CD4-positive, alpha-beta T cell treated with Interleukin-6 for 4 hours (primary cell): ENCODE results near the gene TUBGCP5.
"Not testable (repeated sequence)": the region's sequence is repeated elsewhere in the genome, so short reads cannot be mapped to it uniquely, and the experiment has no call there.

Source experiments
- DNase-seq: peaks from one replicate; pipeline ENCODE4 v3.0.0-alpha.2; 2020; ENCODE audit warnings: mixed read lengths

The TUBGCP5 gene

GRCh38 chr15:23039143-23039916 lies at the start of gene TUBGCP5:
TSS of gene TUBGCP5 (minus strand) at chr15:23039569. CDS start at chr15:23039543, 26 bp downstream.
- DNase-seq, result peak; percentile 95

GRCh38 chr15:23083115-23083514 lies 43.7 kb upstream of the TUBGCP5 start:
- no peak for DNase-seq

GRCh38 chr15:23081996-23082737 lies 42.8 kb upstream of the TUBGCP5 start:
- DNase-seq, result not testable (repeated sequence)

DNA sequence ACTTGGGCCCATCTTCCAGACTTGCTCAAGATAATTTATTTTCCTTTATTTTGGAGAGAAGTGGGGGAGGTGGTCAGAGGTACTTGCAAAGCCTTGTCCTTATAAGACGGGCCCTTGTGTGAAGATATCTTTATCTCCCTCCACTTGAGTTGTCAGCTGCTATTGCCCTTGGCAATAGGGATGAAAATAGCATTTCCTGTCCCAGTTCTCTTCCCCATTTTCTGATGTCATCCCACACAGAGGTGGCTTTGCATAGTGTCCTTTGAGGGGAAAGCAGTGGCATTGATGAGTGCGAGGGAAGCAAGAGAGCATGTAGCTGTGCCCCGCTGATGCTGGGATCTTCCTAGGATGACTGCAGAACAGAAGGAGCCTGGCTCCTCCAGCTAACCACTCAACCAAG lies 41.9 kb upstream of the TUBGCP5 start:
- DNase-seq, result no peak

DNA sequence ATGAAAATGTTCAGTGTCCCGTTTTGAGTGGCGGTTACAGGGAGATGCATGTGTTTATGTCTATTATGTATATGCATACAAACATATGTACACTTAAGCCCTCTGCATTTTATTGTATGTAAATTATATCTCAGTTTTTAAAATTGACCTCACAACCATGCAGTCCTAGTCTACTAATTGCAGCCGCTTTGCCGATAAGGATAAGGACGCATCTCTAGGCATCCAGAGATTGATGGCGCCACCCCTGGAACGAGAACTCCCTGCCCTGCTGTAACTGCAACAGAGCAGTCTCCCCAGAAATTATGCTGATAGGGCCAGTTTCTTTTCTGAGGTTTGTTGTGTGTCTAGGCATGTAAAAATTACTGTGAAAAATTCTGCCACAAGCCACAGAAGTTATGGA lies 40.4 kb upstream of the TUBGCP5 start:
- DNase-seq, result no peak

DNA sequence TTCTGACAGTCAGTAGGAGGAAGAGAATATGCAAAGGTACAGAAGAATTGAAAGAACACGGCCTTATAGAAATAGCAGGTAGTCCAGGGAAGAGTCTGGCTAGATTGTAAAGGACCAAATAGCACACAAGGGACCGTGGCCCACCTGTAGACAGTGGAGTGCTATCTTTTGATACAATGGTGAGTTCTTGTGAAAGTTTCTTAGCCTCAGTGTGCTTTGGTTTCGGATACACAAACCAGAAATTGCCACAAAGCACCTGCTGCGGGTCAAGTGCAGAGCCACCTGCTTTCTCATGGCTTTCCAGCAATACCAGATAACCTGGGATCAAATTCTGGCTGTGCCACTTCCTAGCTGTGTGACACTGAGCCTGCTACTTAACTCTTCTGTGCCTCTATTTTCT lies 36.6 kb upstream of the TUBGCP5 start:
- DNase-seq, result no peak

DNA sequence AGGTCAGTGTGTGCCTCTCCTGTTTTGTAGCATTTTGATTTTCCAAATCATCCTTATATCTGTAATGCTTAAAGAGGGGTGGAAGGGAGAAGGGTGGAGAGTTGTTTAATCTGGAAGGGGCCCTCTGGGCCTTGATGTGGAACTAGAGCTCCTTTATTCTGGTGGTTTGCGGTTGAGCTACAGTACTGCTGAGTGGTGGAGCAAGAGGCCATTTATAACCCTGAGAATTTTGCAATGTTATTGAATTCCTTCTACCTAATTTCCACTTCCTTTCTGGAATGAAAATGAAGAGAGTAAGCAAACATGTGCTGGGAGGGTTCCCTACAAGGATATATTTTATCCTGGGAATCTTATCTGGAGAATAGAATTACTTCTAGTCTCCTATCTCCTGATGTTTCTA lies 35.3 kb upstream of the TUBGCP5 start:
- no peak for DNase-seq

DNA sequence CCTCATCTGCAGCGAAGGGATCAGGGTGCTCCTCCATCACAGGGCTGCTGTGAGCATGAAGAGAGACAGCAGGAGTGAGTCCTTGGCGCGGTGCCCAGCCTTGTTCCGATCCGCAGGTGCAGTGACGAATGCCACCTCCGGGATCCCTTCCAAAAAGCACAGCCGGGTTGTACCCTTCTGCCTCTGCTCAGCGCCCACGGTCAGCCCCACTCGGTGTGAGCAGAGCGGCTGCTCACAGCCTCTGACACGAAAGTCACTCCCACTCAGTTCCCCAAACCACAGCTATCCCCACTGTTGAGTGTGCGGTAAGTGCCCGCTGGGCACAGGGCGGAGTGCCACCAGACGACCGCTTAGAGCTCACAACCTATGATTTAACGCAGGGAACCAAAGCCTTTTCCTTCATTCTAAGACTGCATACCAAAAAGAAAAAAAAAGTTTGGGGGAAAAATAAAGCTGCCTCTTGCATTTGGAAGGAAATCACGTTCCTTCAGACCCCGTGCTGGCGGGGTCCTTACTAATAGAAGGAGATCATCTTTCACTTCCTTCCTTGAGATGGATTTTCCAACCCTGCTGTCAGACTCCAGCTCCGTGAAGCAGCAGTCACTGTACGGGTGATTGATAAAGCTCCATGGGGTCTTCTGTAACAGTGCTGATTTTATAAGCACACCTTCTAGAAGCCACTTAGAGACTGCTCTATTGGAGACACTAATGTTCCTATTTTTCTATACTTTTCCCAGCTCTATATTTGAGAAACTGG lies 34.7 kb upstream of the TUBGCP5 start:
- DNase-seq, result no peak

GRCh38 chr15:23072633-23073032 lies 33.3 kb upstream of the TUBGCP5 start:
- DNase-seq, result no peak

- DNase-seq, result no peak
Measured at GRCh38 chr15:23069496-23070166, 30.3 kb upstream of the TUBGCP5 start.

GRCh38 chr15:23067416-23067815 lies 28.0 kb upstream of the TUBGCP5 start:
- DNase-seq, result no peak

GRCh38 chr15:23065836-23066235 lies 26.5 kb upstream of the TUBGCP5 start:
- no peak for DNase-seq

DNA sequence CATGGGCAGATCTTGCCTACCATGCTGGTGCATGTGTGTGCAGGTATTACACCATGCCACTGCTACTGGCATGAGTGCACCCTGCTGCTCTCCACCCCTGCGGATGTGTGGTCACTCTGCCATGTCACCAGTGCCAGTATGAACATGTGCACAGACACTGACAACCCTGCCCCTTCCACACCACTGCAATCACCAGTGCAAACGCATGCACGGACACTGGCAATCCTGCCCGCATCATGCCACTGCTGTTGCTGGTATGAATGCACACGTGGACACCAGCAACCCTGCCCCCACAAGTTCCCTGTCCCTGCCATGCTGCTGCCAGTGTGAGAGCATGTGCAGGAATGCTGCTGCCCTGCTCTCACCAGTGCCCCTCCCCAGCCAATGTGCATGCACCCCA lies 24.8 kb upstream of the TUBGCP5 start:
- DNase-seq, result no peak

- no peak for DNase-seq
Measured at GRCh38 chr15:23057707-23058106, 18.3 kb upstream of the TUBGCP5 start.

DNA sequence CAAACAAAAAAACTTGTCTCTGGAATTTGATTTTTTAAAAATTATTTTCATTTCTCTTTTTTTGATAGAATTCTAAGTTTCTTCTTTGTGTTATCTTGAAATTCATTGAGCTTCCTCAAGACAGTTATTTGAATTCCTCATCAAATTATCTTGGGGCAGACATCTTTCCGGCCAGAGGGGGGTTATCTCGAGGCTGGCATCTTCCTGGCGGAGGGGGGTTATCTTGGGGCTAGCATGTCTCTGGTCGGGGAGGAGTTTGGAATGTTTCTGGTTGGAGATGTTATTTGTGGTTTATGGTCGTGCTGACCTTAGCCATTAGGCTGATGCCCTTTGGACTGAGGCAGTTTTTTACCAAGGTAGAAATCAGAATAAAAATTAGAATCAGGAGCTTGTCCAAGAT lies 15.9 kb upstream of the TUBGCP5 start:
- no peak for DNase-seq

GRCh38 chr15:23052522-23052921 lies 13.2 kb upstream of the TUBGCP5 start:
- no peak for DNase-seq

GRCh38 chr15:23050708-23051107 lies 11.3 kb upstream of the TUBGCP5 start:
- no peak for DNase-seq

GRCh38 chr15:23049984-23050628 lies 10.7 kb upstream of the TUBGCP5 start:
- no peak for DNase-seq

DNA sequence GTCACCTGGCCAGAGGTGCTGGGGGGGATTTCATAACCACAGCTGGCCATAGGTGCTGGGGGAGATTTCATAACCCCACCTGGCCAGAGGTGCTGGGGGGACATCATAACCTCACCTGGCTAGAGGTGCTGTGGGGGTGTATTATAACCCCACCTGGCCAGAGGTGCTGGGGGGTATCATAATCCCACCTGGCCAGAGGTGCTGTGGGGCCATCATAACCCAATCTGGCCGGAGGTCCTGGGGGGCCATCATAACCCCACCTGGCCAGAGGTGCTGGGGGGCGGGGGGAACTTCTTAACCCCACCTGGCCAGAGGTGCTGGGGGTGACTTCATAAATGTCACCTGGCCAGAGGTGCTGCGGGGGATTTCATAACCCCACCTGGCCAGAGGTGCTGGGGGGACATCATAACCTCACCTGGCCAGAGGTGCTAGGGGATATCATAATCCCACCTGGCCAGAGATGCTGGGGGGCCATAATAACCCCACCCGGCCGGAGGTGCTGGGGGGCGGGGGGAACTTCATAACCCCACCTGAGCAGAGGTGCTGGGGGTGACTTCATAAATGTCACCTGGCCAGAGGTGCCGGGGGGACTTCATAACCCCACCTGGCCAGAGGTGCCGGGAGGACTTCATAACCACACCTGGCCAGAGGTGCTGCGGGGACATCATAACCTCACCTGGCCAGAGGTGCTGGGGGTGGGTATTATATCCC lies 9.4 kb upstream of the TUBGCP5 start:
- DNase-seq, result not testable (repeated sequence)

- DNase-seq, result not testable (repeated sequence)
Measured at GRCh38 chr15:23043987-23044386, 4.6 kb upstream of the TUBGCP5 start.

- DNase-seq, result not testable (repeated sequence)
Measured at GRCh38 chr15:23043535-23043934, 4.2 kb upstream of the TUBGCP5 start.

- not testable (repeated sequence) for DNase-seq
Measured at GRCh38 chr15:23041736-23042135, 2.4 kb upstream of the TUBGCP5 start.
